Hair follicle dermal papilla cell (primary cell): ENCODE results near the gene CCT5. TPM values are rescaled to one million over a fixed set of nuclear protein-coding genes. Genes with fewer than 3 reads are reported as not detected.

Experiments
- small RNA-seq: library from RNA; depleted of rRNA; stranded (forward); fragments of <200 nt; gene quantifications from one replicate; pipeline ENCODE3, GENCODE V24; 2012
- total RNA-seq: library from RNA; depleted of rRNA; stranded (reverse); fragments of >200 nt; gene quantifications from 2 replicates; pipeline ENCODE4 v1.2.3, GENCODE V29; 2012

Gene CCT5
- 219 and 222 TPM in 2 replicates for total RNA-seq

DNA sequence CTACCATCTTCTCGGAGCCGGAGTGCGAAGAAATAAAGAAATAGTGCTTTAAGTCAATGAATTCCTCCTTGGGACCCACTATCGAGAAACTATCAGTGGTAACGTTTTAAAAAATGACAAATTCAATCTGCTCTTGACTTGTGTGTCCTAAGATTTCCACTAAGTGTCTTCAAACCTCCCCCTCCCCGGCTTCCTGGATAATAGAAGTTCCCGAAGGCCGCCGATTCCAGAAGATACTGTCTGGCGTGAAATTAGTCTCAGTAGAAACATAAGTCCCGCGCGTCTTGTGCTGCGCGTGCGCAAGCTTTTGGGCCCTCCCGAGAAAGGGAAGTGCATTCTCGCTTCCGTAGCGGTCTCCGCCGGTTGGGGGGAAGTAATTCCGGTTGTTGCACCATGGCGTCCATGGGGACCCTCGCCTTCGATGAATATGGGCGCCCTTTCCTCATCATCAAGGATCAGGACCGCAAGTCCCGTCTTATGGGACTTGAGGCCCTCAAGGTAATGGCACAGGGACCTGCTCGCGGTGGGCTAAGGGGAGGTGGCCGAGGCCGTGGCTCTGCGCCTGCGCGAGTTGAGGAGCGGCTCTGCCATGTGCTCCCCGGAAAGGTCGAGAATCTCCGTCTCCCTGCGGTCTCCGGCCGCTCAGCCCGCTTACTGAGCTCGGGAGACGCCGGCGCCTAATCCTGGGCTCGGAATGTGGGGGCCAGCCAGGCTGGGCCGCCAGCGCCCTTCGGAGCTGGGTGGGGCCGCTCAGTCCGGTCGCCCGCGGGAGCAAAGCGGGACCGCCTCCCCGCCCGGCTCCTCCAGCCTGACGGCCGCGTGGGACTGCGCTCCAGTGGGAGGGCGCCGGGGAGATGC, at the start of gene CCT5:
Gene CCT5, plus strand, starts transcription at position 333 of the 858 bp plus-strand sequence. Its CDS starts 61 bp downstream, at position 394.

DNA sequence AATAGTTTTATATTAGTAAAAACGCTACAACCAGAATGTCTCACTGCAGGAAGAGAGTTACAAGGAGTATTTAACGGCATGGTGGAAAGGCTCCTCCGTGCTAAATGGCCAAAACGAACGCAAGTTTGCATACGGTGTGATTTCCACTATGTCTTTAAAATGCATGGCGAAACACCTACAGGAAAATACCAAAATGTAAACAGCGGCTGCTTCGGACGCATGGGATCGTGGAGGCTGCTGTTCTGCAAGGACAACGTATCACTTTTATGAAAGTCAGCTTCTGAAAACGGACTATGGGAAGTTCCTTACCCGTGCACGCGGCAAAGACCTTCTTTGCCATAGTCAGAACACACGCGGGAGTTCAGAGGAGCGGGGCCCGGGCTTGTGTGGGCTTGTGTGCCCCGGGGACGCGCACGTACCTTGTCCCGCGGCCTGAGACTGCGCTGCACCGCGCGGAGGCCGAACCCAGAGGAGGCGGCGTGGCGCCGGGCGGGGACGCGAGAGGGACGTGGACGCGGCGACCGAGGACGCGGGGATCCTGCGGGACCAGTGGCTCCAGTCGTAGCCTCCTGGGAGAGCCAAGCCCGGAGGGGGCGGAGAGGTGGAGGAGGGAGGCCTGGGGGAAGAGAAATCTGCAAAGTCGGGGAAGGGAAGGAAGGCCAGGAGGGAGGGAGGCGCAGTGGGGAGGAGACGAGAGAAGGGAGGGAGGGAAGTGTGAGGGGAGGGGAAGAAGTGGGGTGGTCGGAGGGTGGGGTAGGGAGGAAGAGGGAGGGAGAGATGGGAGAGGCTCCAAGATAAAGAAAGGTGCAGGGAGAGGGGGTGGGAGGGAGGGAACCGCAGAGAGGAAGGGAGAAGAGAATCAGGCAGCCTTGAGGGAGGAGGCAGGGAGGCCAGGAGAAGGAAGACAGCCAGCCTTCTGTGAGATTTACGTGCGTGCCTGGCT, 57.4 kb downstream of the CCT5 start, which contains the start of gene CMBL:
Gene CMBL, minus strand, starts transcription at position 697 of the 943 bp plus-strand sequence. CDS start 17,140 bp downstream, outside the sequence.

Small RNA genes lying within 50 kb of the gene (small RNA-seq; reads per million reads assigned to genes)
- gene RF00019: not detected

Other genes with a start within 250 kb of the CCT5 start
- 13.6 and 14.1 TPM in 2 replicates for gene ATPSCKMT, start 392 bp upstream of the CCT5 start, total RNA-seq
- gene CMBL, start 57.6 kb downstream of the CCT5 start, total RNA-seq: 6.7 and 8.7 TPM in 2 replicates
- gene MARCHF6, start 103.4 kb downstream of the CCT5 start, total RNA-seq: 51.0 and 58.4 TPM in 2 replicates
- gene ROPN1L, start 191.6 kb downstream of the CCT5 start, total RNA-seq: 0.32 and 0.36 TPM in 2 replicates